Measurements from ENCODE around the gene THSD1. TPM values are rescaled to one million over a fixed set of nuclear protein-coding genes. Genes with fewer than 3 reads are reported as not detected.

The THSD1 gene
- total RNA-seq, 4 donors from 2014 or later: 4.2 to 12.6 (median 6.0) TPM

DNA sequence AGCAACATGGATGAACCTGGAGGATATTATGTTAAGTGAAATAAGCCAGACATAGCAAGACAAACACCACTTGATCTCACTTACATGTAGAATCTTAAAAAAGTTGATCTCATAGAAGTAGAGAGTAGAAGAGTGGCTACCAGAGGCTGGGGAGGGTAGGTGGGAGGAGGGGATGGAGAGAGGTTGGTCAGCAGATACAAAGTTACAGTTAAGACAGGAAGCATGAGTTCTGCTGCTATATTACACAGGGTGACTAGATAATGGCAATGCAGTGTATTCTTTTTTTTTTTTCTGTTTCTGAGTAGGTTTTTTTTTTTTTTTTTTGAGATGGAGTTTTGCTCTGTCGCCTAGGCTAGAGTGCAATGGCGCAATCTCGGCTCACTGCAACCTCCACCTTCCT, 15.2 kb upstream of the THSD1 start:
- TF ChIP-seq, protein P1, sequence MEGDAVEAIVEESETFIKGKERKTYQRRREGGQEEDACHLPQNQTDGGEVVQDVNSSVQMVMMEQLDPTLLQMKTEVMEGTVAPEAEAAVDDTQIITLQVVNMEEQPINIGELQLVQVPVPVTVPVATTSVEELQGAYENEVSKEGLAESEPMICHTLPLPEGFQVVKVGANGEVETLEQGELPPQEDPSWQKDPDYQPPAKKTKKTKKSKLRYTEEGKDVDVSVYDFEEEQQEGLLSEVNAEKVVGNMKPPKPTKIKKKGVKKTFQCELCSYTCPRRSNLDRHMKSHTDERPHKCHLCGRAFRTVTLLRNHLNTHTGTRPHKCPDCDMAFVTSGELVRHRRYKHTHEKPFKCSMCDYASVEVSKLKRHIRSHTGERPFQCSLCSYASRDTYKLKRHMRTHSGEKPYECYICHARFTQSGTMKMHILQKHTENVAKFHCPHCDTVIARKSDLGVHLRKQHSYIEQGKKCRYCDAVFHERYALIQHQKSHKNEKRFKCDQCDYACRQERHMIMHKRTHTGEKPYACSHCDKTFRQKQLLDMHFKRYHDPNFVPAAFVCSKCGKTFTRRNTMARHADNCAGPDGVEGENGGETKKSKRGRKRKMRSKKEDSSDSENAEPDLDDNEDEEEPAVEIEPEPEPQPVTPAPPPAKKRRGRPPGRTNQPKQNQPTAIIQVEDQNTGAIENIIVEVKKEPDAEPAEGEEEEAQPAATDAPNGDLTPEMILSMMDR (IDR thresholded peaks at IDR 0.05; ENCODE audit: low read depth): no peak

GRCh38 chr13:52419080-52419479, 13.1 kb upstream of the THSD1 start:
- TF ChIP-seq, protein P1 (IDR thresholded peaks at IDR 0.05; ENCODE audit: low read depth): no peak

GRCh38 chr13:52414963-52415362, 9.0 kb upstream of the THSD1 start:
- TF ChIP-seq, protein P1 (IDR thresholded peaks at IDR 0.05; ENCODE audit: low read depth): no peak

DNA sequence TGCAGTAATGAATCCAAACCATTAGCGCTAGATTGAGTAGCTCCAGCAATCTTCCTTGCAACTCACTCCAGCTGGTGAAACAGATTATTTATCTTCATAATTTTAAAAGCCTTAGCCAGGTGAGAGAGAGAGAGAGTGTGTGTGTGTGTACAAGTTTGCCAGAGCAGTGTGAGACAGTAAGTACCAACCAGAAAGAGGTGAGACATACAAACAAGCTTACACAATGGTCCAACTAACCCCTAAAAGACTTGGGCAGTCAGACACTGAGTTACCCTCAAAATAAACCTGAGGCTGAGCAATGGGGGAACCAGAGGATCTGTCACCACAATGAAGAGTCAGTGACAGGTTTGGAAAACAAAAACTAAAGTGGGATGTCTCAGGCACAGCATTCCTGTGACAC, 8.1 kb upstream of the THSD1 start:
- TF ChIP-seq, protein P1 (IDR thresholded peaks at IDR 0.05; ENCODE audit: low read depth): no peak

- TF ChIP-seq, protein P1 (IDR thresholded peaks at IDR 0.05; ENCODE audit: low read depth): no peak
Measured at GRCh38 chr13:52412128-52412527, 6.2 kb upstream of the THSD1 start.

GRCh38 chr13:52411629-52412028, 5.7 kb upstream of the THSD1 start:
- TF ChIP-seq, protein P1 (IDR thresholded peaks at IDR 0.05; ENCODE audit: low read depth): no peak

DNA sequence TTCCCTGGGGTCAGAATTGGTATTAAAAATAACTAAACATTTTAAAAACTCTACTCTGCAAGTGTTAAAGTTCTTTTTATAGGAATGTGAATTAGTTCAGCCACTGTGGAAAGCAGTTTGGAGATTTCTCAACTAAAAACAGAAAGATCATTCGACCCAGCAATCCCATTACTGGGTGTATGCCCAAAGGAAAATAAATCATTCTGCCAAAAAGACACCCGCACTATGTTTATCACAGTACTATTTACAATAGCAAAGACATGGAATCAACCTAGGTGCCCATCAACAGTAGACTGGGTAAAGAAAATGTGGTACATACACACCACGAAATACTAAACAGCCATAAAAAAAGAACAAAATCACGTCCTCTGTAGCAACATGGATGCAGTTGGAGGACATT, 657 bp upstream of the THSD1 start:
- TF ChIP-seq, protein P1 (IDR thresholded peaks at IDR 0.05; ENCODE audit: low read depth): no peak

All from subcutaneous adipose tissue (tissue), 4 donors.